DND-41 (cell line): ENCODE results near the gene DIS3L2.

Source experiments
- ATAC-seq: fragments of 200-7000 bp; cut with Tn5 transposase; 3 replicates; pipeline ENCODE4 v1.9.1; 2021; ENCODE audit warnings: low read depth; ENCODE audit not compliant: insufficient read depth
- DNase-seq: peaks from one replicate; pipeline ENCODE4 v3.0.0-alpha.2; 2020
- H2AFZ ChIP-seq: 2 replicates; pipeline ENCODE4 v1.6.0; 2012; ENCODE audit warnings: low read depth, low read length
- H3K27ac ChIP-seq: 2 replicates; pipeline ENCODE4 v1.5.1; 2012; ENCODE audit warnings: low read length, inconsistent platforms
- H3K27me3 ChIP-seq: fragments of 200-600 bp; sonication (generic); 2 replicates; pipeline ENCODE4 v1.6.0; 2012; ENCODE audit warnings: low read length, mild to moderate bottlenecking, inconsistent platforms; ENCODE audit not compliant: insufficient read depth, poor library complexity
- H3K36me3 ChIP-seq: 2 replicates; pipeline ENCODE4 v1.5.1; 2012; ENCODE audit warnings: low read length, inconsistent platforms; ENCODE audit not compliant: insufficient read depth
- H3K4me1 ChIP-seq: 2 replicates; pipeline ENCODE4 v1.5.1; 2012; ENCODE audit warnings: mild to moderate bottlenecking, low read length; ENCODE audit not compliant: insufficient read depth
- H3K4me2 ChIP-seq: 2 replicates; pipeline ENCODE4 v1.6.0; 2012; ENCODE audit warnings: mild to moderate bottlenecking, moderate library complexity, low read length, inconsistent platforms; ENCODE audit not compliant: insufficient read depth
- H3K4me3 ChIP-seq, 2 experiments: fragments of 200-600 bp in 1 of 2; shearing (Covaris generic) in 1 of 2; 2 replicates each; pipeline ENCODE4 v1.5.1; 2012 to 2016; ENCODE audit warnings: inconsistent platforms in 2 of 2, low read length in 2 of 2, mild to moderate bottlenecking in 2 of 2, low read depth in 1 of 2, moderate library complexity in 1 of 2
- H3K79me2 ChIP-seq: 2 replicates; pipeline ENCODE4 v1.6.0; 2012; ENCODE audit warnings: low read length, inconsistent platforms; ENCODE audit not compliant: insufficient read depth
- H3K9ac ChIP-seq: 2 replicates; pipeline ENCODE4 v1.6.0; 2012; ENCODE audit warnings: low read depth, mild to moderate bottlenecking, inconsistent platforms, low read length, moderate library complexity
- H3K9me3 ChIP-seq: 2 replicates; pipeline ENCODE4 v1.5.1; 2012; ENCODE audit warnings: low read length, moderate library complexity, mild to moderate bottlenecking, inconsistent platforms; ENCODE audit not compliant: insufficient read depth, severe bottlenecking
- H4K20me1 ChIP-seq: 2 replicates; pipeline ENCODE4 v1.6.0; 2012; ENCODE audit warnings: low read length; ENCODE audit not compliant: insufficient read depth
- CTCF ChIP-seq: IDR thresholded peaks from 2 replicates; pipeline ENCODE4 v1.5.1; 2012; ENCODE audit warnings: borderline replicate concordance, low read length, moderate library complexity, mild to moderate bottlenecking; ENCODE audit not compliant: poor library complexity, severe bottlenecking; ENCODE audit errors: extremely low read depth
- EZH2 ChIP-seq: IDR thresholded peaks from 3 replicates; pipeline ENCODE4 v1.6.1; 2012; ENCODE audit warnings: borderline replicate concordance, low read depth, mild to moderate bottlenecking, moderate library complexity, low read length, inconsistent platforms; ENCODE audit not compliant: severe bottlenecking

Gene DIS3L2

GRCh38 chr2:231987124-231987727 lies 25.7 kb downstream of the DIS3L2 start:
- no peak overlapping the region for H3K4me3 ChIP-seq
- H3K4me1 ChIP-seq = no peaks in the 10 kb centered on the region
- ATAC-seq (no peak), DNase-seq (no peak)
- no peaks in the 10 kb centered on the region for H3K36me3 ChIP-seq
- no peak overlapping the region for H3K4me2 ChIP-seq
- TF ChIP-seq EZH2 = no peak
- TF ChIP-seq CTCF = no peak
- H3K9ac ChIP-seq = no peak overlapping the region
- H3K27me3 ChIP-seq = no peaks in the 10 kb centered on the region
- no peaks in the 10 kb centered on the region for H3K9me3 ChIP-seq
- peaks cover 35% of the 10 kb centered on the region; the same call in 1 of the 2 replicates for H4K20me1 ChIP-seq
- peaks cover 67% of the 10 kb centered on the region for H3K79me2 ChIP-seq
- no peak overlapping the region for H2AFZ ChIP-seq
- H3K27ac ChIP-seq = no peak overlapping the region

GRCh38 chr2:231988179-231988866 lies 26.8 kb downstream of the DIS3L2 start:
- no peak overlapping the region for H2AFZ ChIP-seq
- H3K27ac ChIP-seq = no peak overlapping the region
- peaks cover 32% of the 10 kb centered on the region; the same call in 1 of the 2 replicates for H4K20me1 ChIP-seq
- no peak overlapping the region for H3K9ac ChIP-seq
- H3K4me1 ChIP-seq = no peaks in the 10 kb centered on the region
- H3K79me2 ChIP-seq = peaks cover 66% of the 10 kb centered on the region
- no peaks in the 10 kb centered on the region for H3K9me3 ChIP-seq
- DNase-seq (no peak), ATAC-seq (no peak)
- no peak overlapping the region for H3K4me2 ChIP-seq
- H3K36me3 ChIP-seq = no peaks in the 10 kb centered on the region
- TF ChIP-seq CTCF = no peak
- no peak for TF ChIP-seq EZH2
- no peaks in the 10 kb centered on the region for H3K27me3 ChIP-seq
- no peak overlapping the region for H3K4me3 ChIP-seq

GRCh38 chr2:231991664-231992063 lies 30.2 kb downstream of the DIS3L2 start:
- Histone ChIP-seq H3K4me2 (no peak overlapping the region), H3K9ac (no peak overlapping the region), H3K4me3 (no peak overlapping the region), H2AFZ (no peak overlapping the region), H4K20me1 (peaks cover 27% of the 10 kb centered on the region; the same call in 1 of the 2 replicates), H3K36me3 (no peaks in the 10 kb centered on the region), H3K9me3 (no peaks in the 10 kb centered on the region), H3K79me2 (peaks cover 66% of the 10 kb centered on the region), H3K27ac (no peak overlapping the region), H3K27me3 (no peaks in the 10 kb centered on the region), H3K4me1 (no peaks in the 10 kb centered on the region)
- TF ChIP-seq EZH2 (no peak), CTCF (no peak)
- DNase-seq (no peak), ATAC-seq (no peak)
